ENCODE data around the gene NKD1. TPM values are rescaled to one million over a fixed set of nuclear protein-coding genes. Genes with fewer than 3 reads are reported as not detected.
A peak's percentile ranks its signal among the peaks of the same experiment; 100 is the strongest.

NKD1 gene
- total and polyA plus RNA-seq, 2 donors from 2014 or later = 1.1 to 9.9 TPM

DNA sequence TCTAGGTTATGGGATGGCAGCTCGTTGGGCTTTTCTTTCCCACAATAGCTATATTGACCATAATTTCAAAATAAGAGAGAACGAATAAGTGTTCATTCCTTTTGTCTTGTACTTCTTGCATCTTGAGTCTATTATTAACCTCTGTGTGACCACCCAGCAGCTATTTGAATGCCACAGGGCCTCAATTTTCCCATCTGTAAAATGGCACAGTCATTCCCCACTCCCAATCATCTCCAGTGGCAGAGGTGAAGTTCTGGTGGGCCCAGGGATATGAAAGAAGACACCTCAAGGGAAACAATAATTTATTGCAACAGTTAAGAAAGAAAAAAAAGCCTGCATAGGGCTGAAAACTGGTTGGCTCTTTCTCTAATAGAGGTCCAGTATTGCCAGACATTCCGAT lies 28.6 kb upstream of the NKD1 start:
- H3K9me3 ChIP-seq (ENCODE audit: control insufficient read depth in 2 of 3, insufficient read depth in 1 of 3, low read length in 3 of 3) = peaks cover 0 to 16% (median 8%) of the 10 kb centered on the region in 3 donors
- peak in 1 of 5 donors; percentile 5 for DNase-seq
- no peak overlapping the region for H3K9ac ChIP-seq (ENCODE audit: low read length in 3 of 3)
- TF ChIP-seq, protein P1, sequence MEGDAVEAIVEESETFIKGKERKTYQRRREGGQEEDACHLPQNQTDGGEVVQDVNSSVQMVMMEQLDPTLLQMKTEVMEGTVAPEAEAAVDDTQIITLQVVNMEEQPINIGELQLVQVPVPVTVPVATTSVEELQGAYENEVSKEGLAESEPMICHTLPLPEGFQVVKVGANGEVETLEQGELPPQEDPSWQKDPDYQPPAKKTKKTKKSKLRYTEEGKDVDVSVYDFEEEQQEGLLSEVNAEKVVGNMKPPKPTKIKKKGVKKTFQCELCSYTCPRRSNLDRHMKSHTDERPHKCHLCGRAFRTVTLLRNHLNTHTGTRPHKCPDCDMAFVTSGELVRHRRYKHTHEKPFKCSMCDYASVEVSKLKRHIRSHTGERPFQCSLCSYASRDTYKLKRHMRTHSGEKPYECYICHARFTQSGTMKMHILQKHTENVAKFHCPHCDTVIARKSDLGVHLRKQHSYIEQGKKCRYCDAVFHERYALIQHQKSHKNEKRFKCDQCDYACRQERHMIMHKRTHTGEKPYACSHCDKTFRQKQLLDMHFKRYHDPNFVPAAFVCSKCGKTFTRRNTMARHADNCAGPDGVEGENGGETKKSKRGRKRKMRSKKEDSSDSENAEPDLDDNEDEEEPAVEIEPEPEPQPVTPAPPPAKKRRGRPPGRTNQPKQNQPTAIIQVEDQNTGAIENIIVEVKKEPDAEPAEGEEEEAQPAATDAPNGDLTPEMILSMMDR (IDR thresholded peaks at IDR 0.05; ENCODE audit: borderline replicate concordance, extremely low read depth, insufficient read depth) = no peak
- no peak overlapping the region for H3K4me3 ChIP-seq (ENCODE audit: low read length in 3 of 3)
- H3K4me1 ChIP-seq (ENCODE audit: control insufficient read depth in 2 of 3, insufficient read depth in 2 of 3, low read depth in 1 of 3, low read length in 3 of 3) = no peaks in the 10 kb centered on the region
- no peak for FAIRE-seq
- no peaks in the 10 kb centered on the region for H3K36me3 ChIP-seq (ENCODE audit: control insufficient read depth in 2 of 3, insufficient read depth in 3 of 3, low read length in 3 of 3)
- H3K27ac ChIP-seq (ENCODE audit: low read depth in 2 of 2, low read length in 2 of 2) = no peak overlapping the region
- H3K27me3 ChIP-seq (ENCODE audit: control insufficient read depth, insufficient read depth, low read length) = no peaks in the 10 kb centered on the region
- intact Hi-C loops (cut with DNase I) = no loop called here

DNA sequence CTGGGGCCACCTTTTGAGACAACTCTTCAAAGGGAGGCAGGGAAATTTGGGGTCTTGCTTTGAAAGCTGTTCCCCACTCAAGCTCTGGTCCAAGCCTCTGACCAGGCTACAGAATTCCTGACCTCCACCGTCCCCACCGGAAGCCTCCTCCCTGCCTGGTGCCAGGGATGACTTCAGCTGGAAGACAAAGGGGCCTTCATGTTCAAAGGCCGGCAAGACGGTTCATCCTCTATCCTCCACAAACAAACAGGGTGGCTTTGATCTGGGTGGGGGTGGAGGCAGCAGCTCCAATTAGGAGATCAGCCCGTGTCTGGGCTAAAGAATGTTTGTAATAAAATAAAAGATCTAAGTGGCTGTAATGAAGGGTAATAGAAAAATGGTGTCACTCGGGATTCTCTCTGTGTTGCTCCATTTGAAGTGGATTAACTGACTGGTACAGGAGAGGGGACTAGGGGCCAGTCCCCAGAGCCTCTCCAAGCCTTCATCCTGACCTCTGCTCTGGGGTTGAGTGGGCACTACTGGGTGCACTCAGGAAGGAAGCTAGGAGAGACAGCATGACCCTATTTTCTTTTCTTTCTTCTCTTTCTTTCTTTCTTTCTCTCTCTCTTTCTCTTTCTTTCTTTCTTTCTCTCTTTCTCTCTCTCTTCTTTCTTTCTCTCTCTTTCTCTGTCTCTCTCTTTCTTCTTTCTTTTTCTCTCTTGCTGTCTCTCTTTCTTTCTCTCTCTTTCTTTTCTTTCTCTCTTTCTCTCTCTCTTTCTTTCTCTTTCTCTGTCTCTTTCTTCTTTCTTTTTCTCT lies 27.5 kb upstream of the NKD1 start:
- DNase-seq (peak in 2 of 5 donors; percentile 14 to 18), FAIRE-seq (no peak)
- Histone ChIP-seq H3K9ac (ENCODE audit: low read length in 3 of 3) (no peak overlapping the region), H3K27ac (ENCODE audit: low read depth in 2 of 2, low read length in 2 of 2) (no peak overlapping the region), H3K9me3 (ENCODE audit: control insufficient read depth in 2 of 3, insufficient read depth in 1 of 3, low read length in 3 of 3) (peaks cover 0 to 16% (median 8%) of the 10 kb centered on the region in 3 donors), H3K4me3 (ENCODE audit: low read length in 3 of 3) (no peak overlapping the region), H3K36me3 (ENCODE audit: control insufficient read depth in 2 of 3, insufficient read depth in 3 of 3, low read length in 3 of 3) (no peaks in the 10 kb centered on the region), H3K27me3 (ENCODE audit: control insufficient read depth, insufficient read depth, low read length) (no peaks in the 10 kb centered on the region), H3K4me1 (ENCODE audit: control insufficient read depth in 2 of 3, insufficient read depth in 2 of 3, low read depth in 1 of 3, low read length in 3 of 3) (no peaks in the 10 kb centered on the region)
- intact Hi-C loops (cut with DNase I) = no loop called here
- TF ChIP-seq, protein P1 (IDR thresholded peaks at IDR 0.05; ENCODE audit: borderline replicate concordance, extremely low read depth, insufficient read depth) = no peak

DNA sequence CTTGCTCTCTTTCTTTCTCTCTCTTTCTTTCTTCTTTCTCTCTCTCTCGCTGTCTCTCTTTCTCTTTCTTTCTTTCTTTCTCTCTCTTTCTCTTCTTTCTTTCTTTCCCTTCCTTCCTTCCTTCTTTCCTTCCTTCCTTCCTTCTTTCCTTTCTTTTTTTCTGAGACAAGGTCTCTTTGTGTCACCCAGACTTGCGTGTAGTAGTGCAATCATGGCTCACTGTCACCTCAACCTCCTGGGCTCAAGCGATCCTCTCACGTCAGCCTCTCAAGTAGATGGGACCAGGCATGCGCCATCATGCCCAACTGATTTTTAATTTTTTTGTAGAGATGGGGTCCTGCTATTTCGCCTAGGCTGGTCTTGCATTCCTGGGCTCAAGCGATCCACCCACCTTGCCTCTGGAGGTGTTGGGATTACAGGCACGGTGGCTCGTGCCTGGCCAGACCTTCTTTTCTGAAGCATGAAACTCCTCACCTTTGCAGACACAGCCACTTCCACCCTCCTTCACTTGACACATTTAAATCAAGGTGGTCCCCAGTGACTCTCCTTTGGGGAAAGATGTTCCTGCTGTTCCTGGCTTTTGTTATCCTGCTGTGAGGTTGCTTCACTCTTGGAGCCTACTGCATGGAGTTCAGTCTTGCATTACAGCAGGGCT lies 26.8 kb upstream of the NKD1 start:
- intact Hi-C loops (cut with DNase I) = no loop called here
- no peaks in the 10 kb centered on the region for H3K4me1 ChIP-seq (ENCODE audit: control insufficient read depth in 2 of 3, insufficient read depth in 2 of 3, low read depth in 1 of 3, low read length in 3 of 3)
- DNase-seq = peak in 1 of 5 donors; percentile 11
- no peak overlapping the region for H3K4me3 ChIP-seq (ENCODE audit: low read length in 3 of 3)
- TF ChIP-seq, protein P1 (IDR thresholded peaks at IDR 0.05; ENCODE audit: borderline replicate concordance, extremely low read depth, insufficient read depth) = no peak
- H3K9ac ChIP-seq (ENCODE audit: low read length in 3 of 3) = no peak overlapping the region
- no peaks in the 10 kb centered on the region for H3K27me3 ChIP-seq (ENCODE audit: control insufficient read depth, insufficient read depth, low read length)
- H3K27ac ChIP-seq (ENCODE audit: low read depth in 2 of 2, low read length in 2 of 2) = no peak overlapping the region
- no peak for FAIRE-seq
- H3K36me3 ChIP-seq (ENCODE audit: control insufficient read depth in 2 of 3, insufficient read depth in 3 of 3, low read length in 3 of 3) = no peaks in the 10 kb centered on the region
- peaks cover 0 to 15% (median 8%) of the 10 kb centered on the region in 3 donors for H3K9me3 ChIP-seq (ENCODE audit: control insufficient read depth in 2 of 3, insufficient read depth in 1 of 3, low read length in 3 of 3)

Measured in kidney (tissue), 14 donors.